HEK293 (cell line): Measurements from ENCODE around the gene PPIP5K2.
A peak's percentile ranks its signal among the peaks of the same experiment; 100 is the strongest.

Experiments used
- HIC1 ChIP-seq: fragments of 450-650 bp; formaldehyde crosslinking; IDR thresholded peaks from 2 replicates; pipeline ENCODE4 v1.5.1; 2016; ENCODE audit warnings: missing biosample characterization, missing genetic modification characterization
- HOXD13 ChIP-seq: sonication (generic); formaldehyde crosslinking; IDR thresholded peaks from 2 replicates; pipeline ENCODE4 v1.8.0; 2022; ENCODE audit warnings: missing genetic modification reagents, borderline replicate concordance
- IKZF3 ChIP-seq: fragments of 450-650 bp; IDR thresholded peaks from 2 replicates; pipeline ENCODE4 v1.5.0; 2018; ENCODE audit warnings: missing biosample characterization, mild to moderate bottlenecking, missing genetic modification characterization, moderate library complexity
- KLF9 ChIP-seq: fragments of 450-650 bp; formaldehyde crosslinking; IDR thresholded peaks from 2 replicates; pipeline ENCODE4 v1.5.1; 2016; ENCODE audit warnings: missing biosample characterization, missing genetic modification characterization, low read depth
- OSR2 ChIP-seq: fragments of 450-650 bp; formaldehyde crosslinking; IDR thresholded peaks from 2 replicates; pipeline ENCODE4 v1.5.1; 2016; ENCODE audit warnings: missing biosample characterization, missing genetic modification characterization
- PRDM2 ChIP-seq: fragments of 450-650 bp; formaldehyde crosslinking; IDR thresholded peaks from 2 replicates; pipeline ENCODE4 v1.5.1; 2016; ENCODE audit warnings: missing biosample characterization, missing genetic modification characterization, borderline replicate concordance
- SCRT2 ChIP-seq: fragments of 450-650 bp; formaldehyde crosslinking; IDR thresholded peaks from 2 replicates; pipeline ENCODE4 v1.5.1; 2016; ENCODE audit warnings: missing biosample characterization, missing genetic modification characterization
- ZBTB11 ChIP-seq: fragments of 450-650 bp; formaldehyde crosslinking; conservative IDR thresholded peaks from 2 replicates; pipeline ENCODE4 v1.5.1; 2016; ENCODE audit warnings: low read depth, missing biosample characterization, missing genetic modification characterization
- ZBTB21 ChIP-seq: fragments of 450-650 bp; formaldehyde crosslinking; IDR thresholded peaks from 2 replicates; pipeline ENCODE4 v1.5.1; 2017; ENCODE audit warnings: missing biosample characterization, missing genetic modification characterization
- ZFP37 ChIP-seq: fragments of 450-650 bp; formaldehyde crosslinking; IDR thresholded peaks from 2 replicates; pipeline ENCODE4 v1.5.1; 2016; ENCODE audit warnings: missing biosample characterization, missing genetic modification characterization
- ZNF132 ChIP-seq: fragments of 450-650 bp; formaldehyde crosslinking; IDR thresholded peaks from 2 replicates; pipeline ENCODE4 v1.5.1; 2017; ENCODE audit warnings: missing biosample characterization, missing genetic modification characterization, borderline replicate concordance
- ZNF146 ChIP-seq: fragments of 450-650 bp; formaldehyde crosslinking; IDR thresholded peaks from 2 replicates; pipeline ENCODE4 v1.5.1; 2016; ENCODE audit warnings: missing biosample characterization, missing genetic modification characterization
- ZNF18 ChIP-seq: fragments of 450-650 bp; formaldehyde crosslinking; IDR thresholded peaks from 2 replicates; pipeline ENCODE4 v1.5.1; 2016; ENCODE audit warnings: missing biosample characterization, missing genetic modification characterization
- ZNF26 ChIP-seq: fragments of 450-650 bp; formaldehyde crosslinking; IDR thresholded peaks from 2 replicates; pipeline ENCODE4 v1.5.1; 2016; ENCODE audit warnings: missing biosample characterization, missing genetic modification characterization
- ZNF266 ChIP-seq: fragments of 450-650 bp; formaldehyde crosslinking; IDR thresholded peaks from 2 replicates; pipeline ENCODE4 v1.5.1; 2016; ENCODE audit warnings: missing biosample characterization, missing genetic modification characterization, low read depth
- ZNF335 ChIP-seq: fragments of 450-650 bp; formaldehyde crosslinking; conservative IDR thresholded peaks from 2 replicates; pipeline ENCODE4 v1.5.1; 2016; ENCODE audit warnings: missing biosample characterization, missing genetic modification characterization
- ZNF366 ChIP-seq: fragments of 450-650 bp; formaldehyde crosslinking; conservative IDR thresholded peaks from 2 replicates; pipeline ENCODE4 v1.5.1; 2016; ENCODE audit warnings: missing biosample characterization, missing genetic modification characterization
- ZNF473 ChIP-seq: fragments of 450-650 bp; formaldehyde crosslinking; IDR thresholded peaks from 2 replicates; pipeline ENCODE4 v1.5.1; 2017; ENCODE audit warnings: missing biosample characterization, missing genetic modification characterization
- ZNF521 ChIP-seq: fragments of 450-650 bp; formaldehyde crosslinking; IDR thresholded peaks from 2 replicates; pipeline ENCODE4 v1.5.1; 2017; ENCODE audit warnings: missing biosample characterization, mild to moderate bottlenecking, missing genetic modification characterization
- ZNF549 ChIP-seq: fragments of 450-650 bp; IDR thresholded peaks from 2 replicates; pipeline ENCODE4 v1.5.1; 2018; ENCODE audit warnings: missing biosample characterization, missing genetic modification characterization, mild to moderate bottlenecking, inconsistent platforms, moderate library complexity
- ZNF555 ChIP-seq: fragments of 450-650 bp; formaldehyde crosslinking; conservative IDR thresholded peaks from 2 replicates; pipeline ENCODE4 v1.5.1; 2017; ENCODE audit warnings: missing biosample characterization, mild to moderate bottlenecking, missing genetic modification characterization, inconsistent platforms
- ZNF600 ChIP-seq: fragments of 450-650 bp; formaldehyde crosslinking; IDR thresholded peaks from 2 replicates; pipeline ENCODE4 v1.5.1; 2016; ENCODE audit warnings: missing biosample characterization, missing genetic modification characterization
- ZNF610 ChIP-seq: fragments of 450-650 bp; formaldehyde crosslinking; IDR thresholded peaks from 2 replicates; pipeline ENCODE4 v1.5.1; 2016; ENCODE audit warnings: missing biosample characterization, missing genetic modification characterization, borderline replicate concordance
- ZNF623 ChIP-seq: fragments of 450-650 bp; formaldehyde crosslinking; IDR thresholded peaks from 2 replicates; pipeline ENCODE4 v1.5.1; 2016; ENCODE audit warnings: missing biosample characterization, missing genetic modification characterization
- ZNF747 ChIP-seq: fragments of 450-650 bp; formaldehyde crosslinking; IDR thresholded peaks from 2 replicates; pipeline ENCODE4 v1.5.1; 2016; ENCODE audit warnings: missing biosample characterization, missing genetic modification characterization
- ZNF792 ChIP-seq: fragments of 450-650 bp; formaldehyde crosslinking; IDR thresholded peaks from 2 replicates; pipeline ENCODE4 v1.5.1; 2016; ENCODE audit warnings: missing biosample characterization, missing genetic modification characterization

PPIP5K2 gene

GRCh38 chr5:103259705-103260355 is 139.7 kb downstream of the PPIP5K2 start (continued):
- TF ChIP-seq IKZF3 (tag by site-specific recombination) (peak; percentile 26; the same call in 1 of the 2 replicates), ZNF549 (tag by site-specific recombination) (no peak), ZNF266 (no peak), ZNF146 (tag by site-specific recombination) (0 out of 2 replicates have a peak, but pooled peaks have one; percentile 1), ZBTB21 (tag by site-specific recombination) (no peak), OSR2 (no peak), ZNF26 (tag by site-specific recombination) (no peak), ZNF473 (tag by site-specific recombination) (no peak), ZBTB11 (tag by site-specific recombination) (no peak), ZNF132 (tag by site-specific recombination) (no peak), HOXD13 (CRISPR knock-in tag) (no peak), ZFP37 (no peak; the same call in 1 of the 2 replicates), ZNF747 (tag by site-specific recombination) (no peak), ZNF521 (tag by site-specific recombination) (no peak), ZNF366 (tag by site-specific recombination) (no peak), ZNF335 (tag by site-specific recombination) (peak; percentile 35; the same call in 1 of the 2 replicates), PRDM2 (tag by site-specific recombination) (no peak), ZNF600 (tag by site-specific recombination) (no peak; the same call in 1 of the 2 replicates), ZNF792 (tag by site-specific recombination) (no peak), KLF9 (tag by site-specific recombination) (no peak), ZNF623 (tag by site-specific recombination) (no peak), ZNF18 (tag by site-specific recombination) (no peak), ZNF555 (no peak), ZNF610 (tag by site-specific recombination) (no peak), HIC1 (tag by site-specific recombination) (peak; percentile 89), SCRT2 (peak; percentile 75)
